NCI-H1417 treated with DMSO at 0.1 percent for 48 hours (cell line): ENCODE results near the gene PHOSPHO2.
"Not testable (repeated sequence)": the region's sequence is repeated elsewhere in the genome, so short reads cannot be mapped to it uniquely, and the experiment has no call there.

Experiments used
- DNase-seq: peaks from one replicate; lab custom pipeline; 2025; lab: John Stamatoyannopoulos, UW

Gene PHOSPHO2

DNA sequence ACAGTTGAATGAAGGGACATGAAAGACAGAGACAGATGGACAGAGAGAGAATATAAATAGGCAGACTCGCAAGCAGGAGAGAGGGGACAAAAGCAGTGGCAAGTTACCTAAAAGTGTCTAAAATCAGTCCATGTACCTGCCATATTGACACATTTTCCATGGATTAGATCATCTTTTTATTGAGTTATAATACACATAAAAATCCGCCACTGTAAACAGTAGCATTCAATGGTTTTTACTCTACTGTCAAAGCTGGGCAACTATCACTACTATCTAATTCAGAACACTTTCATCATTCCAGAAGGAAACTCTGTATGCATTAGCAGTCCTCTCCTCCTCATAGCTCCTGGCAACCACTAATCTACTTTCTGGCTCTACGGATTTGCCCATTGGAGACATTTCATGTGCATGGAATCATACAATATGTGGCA is 10.1 kb upstream of the PHOSPHO2 start:
- DNase-seq: no peak

- DNase-seq: not testable (repeated sequence)
These were observed 9.6 kb upstream of the PHOSPHO2 start for GRCh38 chr2:169684712-169685111.

GRCh38 chr2:169686825-169687224 is 7.4 kb upstream of the PHOSPHO2 start:
- not testable (repeated sequence) for DNase-seq

- not testable (repeated sequence) for DNase-seq
These were observed 6.3 kb upstream of the PHOSPHO2 start for GRCh38 chr2:169687943-169688342.

DNA sequence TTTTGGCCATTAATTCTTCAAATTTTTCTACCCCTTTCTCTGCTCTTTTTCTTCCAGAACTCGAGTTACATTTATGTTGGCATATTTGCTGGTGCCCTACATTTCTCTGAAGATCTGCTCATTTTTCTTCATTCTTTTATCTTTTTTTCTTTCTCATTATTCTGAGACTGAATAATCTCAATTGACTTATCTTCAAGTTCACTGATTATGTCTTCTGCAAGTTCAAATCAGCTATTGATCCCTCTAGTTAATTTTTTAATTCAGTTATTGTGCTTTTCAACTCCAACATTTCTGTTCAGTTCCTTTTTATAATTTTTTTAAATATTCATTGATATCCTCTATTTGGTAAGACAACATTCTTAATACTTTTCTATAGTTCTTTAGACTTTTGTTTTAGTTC is 3.3 kb upstream of the PHOSPHO2 start:
- DNase-seq: no peak

DNA sequence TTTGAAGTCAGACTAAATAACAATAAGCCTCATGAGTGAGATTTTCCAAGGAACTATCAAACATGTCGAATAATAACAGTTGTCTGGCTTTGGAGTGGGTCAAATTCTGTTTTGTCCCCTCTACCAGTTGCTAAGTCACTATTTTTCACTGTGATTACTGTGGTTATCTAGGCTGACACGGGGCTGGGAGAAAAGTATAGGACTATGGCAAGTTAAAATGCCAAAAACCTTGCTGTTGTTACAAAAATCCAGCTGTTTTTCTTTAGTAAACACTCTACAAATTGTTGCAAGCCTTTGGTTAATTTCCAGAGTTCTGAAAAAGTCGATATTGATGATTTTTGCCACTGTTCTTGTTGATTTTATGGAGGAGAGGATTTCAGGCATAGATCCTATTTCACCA is 1.6 kb upstream of the PHOSPHO2 start:
- no peak for DNase-seq

- no peak for DNase-seq
These were observed 909 bp upstream of the PHOSPHO2 start for GRCh38 chr2:169693360-169693759.

DNA sequence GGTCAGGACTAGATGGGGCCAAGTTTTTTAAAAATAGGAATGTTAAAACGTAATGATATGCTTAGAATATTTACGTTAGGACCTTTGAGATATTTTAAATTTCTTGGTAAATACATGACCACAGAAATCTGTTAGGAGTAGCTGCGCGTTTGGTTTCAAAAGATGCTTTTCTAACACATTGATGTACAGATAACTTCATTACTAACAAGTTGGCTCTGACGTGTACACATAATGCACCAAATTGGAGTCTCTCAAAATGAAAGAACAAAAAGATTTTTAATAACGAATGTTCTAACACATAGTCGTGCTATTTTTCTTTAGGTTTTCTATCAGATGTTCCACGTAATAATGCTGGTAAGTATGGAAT is 608 bp downstream of the PHOSPHO2 start:
- no peak for DNase-seq

GRCh38 chr2:169696381-169696780 is 2.1 kb downstream of the PHOSPHO2 start:
- no peak for DNase-seq

DNA sequence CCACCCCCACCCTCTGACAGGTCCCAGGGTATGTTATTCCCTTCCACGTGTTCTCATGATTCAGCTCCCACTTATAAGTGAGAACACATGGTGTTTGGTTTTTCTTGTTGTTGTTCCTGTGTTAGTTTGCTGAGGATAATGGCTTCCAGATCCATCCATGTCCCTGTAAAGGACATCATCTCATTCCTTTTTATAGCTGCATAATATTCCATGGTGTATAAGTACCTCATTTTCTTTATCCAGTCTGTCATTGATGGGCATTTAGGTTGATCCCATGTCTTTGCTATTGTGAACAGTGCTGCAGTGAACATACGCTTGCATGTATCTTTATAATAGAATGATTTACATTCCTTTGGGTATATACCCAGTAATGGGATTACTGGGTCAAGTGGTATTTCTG is 4.9 kb downstream of the PHOSPHO2 start:
- DNase-seq: not testable (repeated sequence)

- no peak for DNase-seq
These were observed 8.7 kb downstream of the PHOSPHO2 start for GRCh38 chr2:169702996-169703395.

GRCh38 chr2:169704160-169704708 is 10.0 kb downstream of the PHOSPHO2 start:
- DNase-seq: no peak

DNA sequence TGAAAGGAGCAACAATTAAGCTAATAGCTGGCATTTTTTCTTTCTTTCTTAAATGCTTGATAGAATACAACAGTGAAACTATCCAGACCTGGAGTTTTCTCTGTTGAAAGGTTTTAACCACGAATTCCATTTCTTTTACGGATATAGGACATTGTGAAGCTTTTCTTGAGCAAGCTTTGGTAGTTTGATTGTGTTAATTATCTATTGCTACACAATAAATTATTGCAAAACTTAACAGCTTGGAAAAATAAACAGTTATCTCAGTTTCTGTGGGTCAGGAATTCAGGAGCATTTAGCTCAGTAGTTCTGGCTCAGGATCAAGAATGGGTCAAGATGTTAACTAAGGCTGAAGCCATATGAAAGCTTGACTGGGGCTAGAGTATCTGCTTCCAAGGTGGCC is 11.7 kb downstream of the PHOSPHO2 start:
- no peak for DNase-seq

DNA sequence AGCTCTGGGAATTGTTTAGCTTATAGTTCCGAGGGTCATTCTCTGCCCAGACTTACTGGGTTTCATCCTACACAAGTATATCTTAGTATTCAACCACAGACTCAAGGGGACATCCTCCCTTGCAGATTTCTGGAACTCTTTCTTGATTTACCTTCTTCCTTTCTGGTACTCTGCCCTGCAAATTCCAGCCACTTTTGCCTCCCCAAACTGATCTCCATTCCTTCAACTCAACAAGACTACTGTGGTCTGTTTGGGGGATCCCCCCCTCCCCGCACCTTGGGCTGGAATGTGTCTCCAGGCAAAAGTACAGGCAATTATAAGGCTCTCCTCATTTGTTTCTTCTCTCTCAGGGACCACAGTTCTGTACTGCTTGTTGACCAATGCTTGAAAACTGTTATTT is 13.4 kb downstream of the PHOSPHO2 start:
- DNase-seq: no peak

DNA sequence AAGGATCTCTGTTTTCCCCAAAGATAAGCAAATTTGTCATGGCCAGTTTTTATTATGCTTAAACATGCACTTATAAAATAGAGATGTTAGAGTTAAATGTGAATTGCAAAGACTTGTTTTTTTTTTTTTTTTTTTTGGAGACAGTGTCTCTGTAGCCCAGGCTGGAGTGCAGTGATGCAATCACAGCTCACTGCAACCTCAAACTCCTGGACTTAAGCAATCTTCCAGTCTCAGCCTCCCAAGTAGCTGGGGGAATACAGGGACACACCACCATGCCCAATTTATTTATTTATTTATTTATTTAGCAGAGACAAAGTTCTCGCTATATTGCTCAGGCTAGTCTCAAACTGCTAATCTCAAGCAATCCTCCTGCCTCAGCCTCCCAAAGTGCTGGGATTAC is 15.1 kb downstream of the PHOSPHO2 start:
- no peak for DNase-seq

DNA sequence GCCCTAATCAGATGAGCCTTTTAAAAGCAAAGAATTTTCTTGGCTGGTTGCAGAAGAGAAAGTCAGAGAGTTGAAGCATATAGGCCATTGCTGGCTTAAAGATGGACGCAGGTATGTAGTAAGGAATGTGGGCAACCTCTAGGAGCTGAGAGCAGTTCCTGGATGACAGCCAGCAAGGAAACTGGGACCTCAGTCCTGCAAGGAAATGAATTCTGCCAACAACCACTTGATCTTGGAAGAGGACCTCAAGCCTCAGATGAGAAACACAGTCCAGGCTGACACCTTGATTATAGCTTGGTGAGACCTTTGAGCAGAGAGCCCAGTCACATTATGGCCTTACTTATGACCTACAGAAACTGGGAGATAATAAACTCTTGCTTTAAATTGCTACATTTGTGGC is 15.7 kb downstream of the PHOSPHO2 start:
- no peak for DNase-seq

- no peak for DNase-seq
These were observed 17.7 kb downstream of the PHOSPHO2 start for GRCh38 chr2:169711751-169712509.

- no peak for DNase-seq
These were observed 18.5 kb downstream of the PHOSPHO2 start for GRCh38 chr2:169712791-169713227.

DNA sequence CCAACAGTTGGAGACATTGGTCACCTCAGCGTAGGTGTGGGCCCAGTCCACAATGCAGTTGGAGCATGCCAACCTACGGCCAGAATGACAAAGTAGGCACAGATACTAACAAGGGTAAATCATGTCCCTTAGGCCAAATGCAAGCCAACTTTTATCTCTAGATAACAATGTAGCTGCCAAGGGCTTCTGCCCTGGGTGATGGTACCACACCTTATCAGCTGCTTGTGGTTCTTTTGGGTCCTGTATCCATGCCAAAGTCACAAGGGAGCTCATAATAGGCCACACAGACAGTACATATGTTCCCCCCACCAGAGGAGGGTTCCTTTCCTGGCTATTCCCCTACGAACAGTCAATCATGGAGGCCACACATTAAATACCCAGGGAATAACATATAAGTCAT is 19.1 kb downstream of the PHOSPHO2 start:
- no peak for DNase-seq

DNA sequence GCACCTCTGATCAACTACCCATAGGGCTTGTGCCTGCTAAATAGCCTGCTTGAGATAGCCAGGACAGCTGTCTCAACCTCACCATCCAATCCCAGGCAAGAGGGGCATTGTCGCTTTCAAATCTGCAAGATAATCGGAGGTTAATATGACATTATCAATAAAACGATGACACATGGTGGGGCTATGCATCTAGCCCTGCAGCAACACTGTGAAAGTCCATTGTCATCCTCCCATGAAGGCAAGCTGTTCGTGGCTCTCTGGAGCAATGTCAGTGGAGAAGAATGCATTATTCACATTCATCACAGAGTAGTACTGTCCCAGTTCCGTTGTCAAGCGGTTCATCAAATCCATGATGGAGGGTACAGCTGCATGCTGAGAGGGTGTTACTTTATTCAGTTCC is 20.4 kb downstream of the PHOSPHO2 start:
- DNase-seq: no peak

DNA sequence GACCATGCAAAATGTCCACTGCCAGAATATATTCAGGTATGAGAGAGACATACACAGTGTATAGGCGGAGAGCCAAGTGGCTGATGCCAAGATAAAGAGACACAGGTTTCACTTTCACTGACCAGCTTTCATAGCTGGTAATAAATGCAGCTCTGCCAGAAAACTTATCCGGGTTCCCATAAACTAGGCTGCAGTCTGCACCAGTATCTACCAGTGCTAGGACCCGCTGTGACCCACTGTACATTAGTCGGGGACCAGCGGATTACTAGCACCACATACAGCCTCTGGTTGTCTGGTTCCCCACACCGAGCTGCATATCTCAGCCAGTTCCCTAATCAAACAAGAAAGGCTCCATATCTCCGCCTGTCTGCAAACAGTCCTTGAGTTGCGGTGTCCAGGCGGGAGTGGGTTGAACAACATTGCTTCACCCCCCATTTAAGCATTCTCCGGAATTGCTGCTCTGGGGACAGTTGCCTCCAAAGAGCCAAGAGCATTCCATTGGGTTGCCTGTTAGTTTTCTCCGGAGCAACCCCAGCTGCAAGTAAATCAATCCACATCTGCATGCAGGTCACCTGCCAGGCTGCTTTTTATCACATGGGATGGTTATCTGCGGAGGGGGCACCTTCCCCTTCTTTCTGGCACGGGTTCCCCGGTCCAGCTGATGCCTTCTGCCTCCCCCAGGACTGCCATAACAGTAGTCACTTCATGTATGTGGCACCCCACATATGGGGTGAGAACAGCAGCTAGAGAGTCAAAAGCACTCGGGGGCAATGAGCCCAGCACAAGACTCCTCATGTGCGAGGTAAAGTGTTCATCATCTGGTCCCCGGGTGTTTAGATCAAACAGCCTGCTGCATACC is 21.3 kb downstream of the PHOSPHO2 start:
- DNase-seq: no peak

- no peak for DNase-seq
These were observed 22.1 kb downstream of the PHOSPHO2 start for GRCh38 chr2:169716238-169716886.
